GM19099 (cell line): ENCODE data around the gene EDA.

ENCODE experiments used
- POLR2A ChIP-seq: IDR thresholded peaks from 3 replicates; pipeline ENCODE4 v1.6.1; 2011; ENCODE audit warnings: low read depth; ENCODE audit not compliant: insufficient read length; ENCODE audit errors: extremely low read depth

Gene EDA

DNA sequence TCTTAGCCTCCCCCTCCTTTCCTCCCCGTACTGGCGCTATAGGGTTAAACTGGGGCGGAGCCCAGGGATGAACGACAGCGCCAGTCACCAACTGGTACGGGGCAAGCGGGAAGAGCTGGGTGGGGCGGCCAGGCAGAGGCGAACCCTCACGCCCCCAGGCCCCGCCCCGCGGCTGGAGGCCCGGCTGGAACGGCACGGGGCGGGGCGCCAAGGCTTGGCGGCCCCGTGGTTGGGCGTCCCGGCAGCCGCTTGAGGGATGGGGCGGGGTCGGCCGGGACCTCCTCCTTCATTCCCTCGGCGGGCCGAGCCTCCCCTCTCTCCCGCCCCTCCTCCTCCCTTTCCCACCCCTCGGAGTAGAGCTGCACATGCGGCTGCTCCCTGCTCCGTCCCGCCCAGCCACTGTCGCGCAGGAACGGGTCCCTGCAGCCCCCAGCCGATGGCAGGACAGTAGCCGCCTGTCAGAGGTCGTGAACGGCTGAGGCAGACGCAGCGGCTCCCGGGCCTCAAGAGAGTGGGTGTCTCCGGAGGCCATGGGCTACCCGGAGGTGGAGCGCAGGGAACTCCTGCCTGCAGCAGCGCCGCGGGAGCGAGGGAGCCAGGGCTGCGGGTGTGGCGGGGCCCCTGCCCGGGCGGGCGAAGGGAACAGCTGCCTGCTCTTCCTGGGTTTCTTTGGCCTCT, at the start of gene EDA:
TSS of gene EDA (plus strand) at position 335 of the 678 bp plus-strand sequence.
- no peak for TF ChIP-seq POLR2A

DNA sequence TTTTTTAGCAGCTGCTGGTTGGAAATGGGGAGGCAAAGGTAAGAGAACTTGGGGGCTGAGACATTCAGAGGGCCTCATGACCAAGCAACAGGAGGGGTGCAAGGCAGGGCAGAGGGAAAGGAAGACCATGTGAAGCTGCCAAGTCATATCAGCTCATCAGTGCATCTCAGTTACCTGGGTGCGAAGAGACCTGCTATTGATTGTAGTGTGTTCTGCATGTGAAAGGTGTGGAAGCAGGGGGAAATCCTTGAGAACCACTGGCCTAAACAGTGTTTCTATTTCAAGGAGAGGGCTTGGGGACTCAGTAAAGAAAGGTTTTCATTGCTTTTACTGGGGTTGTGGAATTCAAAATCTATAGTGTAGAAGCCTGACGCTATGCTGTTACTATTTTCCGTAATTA, 47.1 kb upstream of the EDA start:
- TF ChIP-seq POLR2A, result no peak

DNA sequence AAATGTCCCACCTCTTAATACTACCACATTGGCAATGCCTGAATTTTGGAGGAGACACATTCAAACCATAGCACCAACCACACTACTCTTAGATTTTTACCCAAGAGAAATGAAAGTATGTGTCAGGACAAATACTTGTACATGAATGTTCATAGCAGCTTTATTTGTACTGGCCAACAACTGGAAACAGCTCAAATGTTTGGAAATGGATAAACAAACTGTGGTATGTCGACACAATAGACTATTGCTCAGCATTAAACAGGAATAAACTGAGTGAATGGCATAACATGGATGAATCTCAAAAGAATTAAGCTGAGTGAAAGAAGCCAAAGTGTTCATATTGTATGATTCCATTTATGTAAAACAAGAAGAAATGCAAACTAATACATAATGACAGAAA, 18.5 kb upstream of the EDA start:
- TF ChIP-seq POLR2A, result no peak

DNA sequence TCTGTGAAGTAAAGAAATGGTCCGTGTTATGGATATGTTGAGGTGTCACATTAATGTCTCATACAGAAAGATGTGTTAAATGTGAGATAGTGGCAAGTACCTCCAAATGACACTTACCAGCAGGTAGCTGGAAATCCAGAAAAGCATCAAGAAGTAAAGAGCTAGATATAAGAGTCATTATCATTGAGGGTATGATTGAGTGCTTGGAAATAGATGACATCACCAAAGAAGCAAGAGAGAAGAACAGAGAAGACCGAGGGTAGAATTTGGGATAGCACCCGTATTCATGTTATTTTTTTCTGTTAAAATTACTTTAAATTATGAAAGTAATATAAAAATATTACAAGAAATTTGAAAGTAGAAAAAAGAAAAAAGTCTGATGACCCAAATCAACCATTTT, 15.7 kb upstream of the EDA start:
- no peak for TF ChIP-seq POLR2A

DNA sequence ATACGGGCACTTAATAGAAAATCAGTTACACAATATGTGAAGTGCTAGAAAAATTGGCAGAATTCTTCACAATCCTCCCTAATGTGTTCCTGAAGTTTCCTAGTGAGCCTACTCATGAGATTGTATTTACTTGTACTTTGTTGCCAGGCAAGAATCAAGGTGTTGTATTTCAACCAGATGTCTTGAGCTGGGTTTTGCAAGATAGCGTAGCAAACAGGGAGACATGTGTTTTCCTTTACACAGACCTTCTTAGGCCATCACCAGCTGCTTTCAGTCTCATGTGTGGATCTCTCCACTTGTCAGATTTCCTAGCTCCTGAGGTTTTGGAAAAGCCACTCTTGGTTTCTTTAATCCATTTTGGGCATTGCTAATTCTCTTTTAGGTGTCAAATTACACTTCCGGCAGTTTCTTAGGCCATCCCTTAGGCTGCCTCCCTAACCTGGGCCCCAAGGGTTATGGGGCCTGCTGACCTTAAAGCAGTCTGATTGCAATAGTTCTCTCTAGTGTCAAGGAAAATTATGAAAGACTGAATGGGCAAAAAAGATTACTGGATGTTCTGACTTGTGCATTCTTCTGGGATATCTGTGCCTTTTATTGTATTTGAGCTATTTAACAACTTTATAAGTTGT, 12.2 kb upstream of the EDA start:
- no peak for TF ChIP-seq POLR2A

DNA sequence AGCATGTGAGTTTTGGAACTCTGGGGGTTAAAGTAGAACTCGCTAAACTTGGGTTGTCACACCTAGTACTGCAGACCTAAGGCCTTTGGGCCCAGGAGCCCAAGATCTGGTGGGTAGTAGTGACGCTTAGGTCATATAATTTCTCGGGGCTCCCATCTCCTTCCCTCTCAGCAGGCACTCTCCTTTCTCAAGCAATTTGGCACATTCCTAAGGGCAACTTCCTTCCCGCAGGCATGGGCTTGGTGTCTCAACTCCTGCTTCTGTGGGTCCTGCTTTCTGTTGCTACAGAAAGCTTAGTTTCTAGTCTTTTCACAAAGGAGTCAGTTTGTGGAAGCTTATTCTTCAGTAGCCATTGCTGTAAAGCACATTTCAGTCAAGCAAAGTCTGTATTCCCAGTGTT, 10.4 kb upstream of the EDA start:
- no peak for TF ChIP-seq POLR2A

DNA sequence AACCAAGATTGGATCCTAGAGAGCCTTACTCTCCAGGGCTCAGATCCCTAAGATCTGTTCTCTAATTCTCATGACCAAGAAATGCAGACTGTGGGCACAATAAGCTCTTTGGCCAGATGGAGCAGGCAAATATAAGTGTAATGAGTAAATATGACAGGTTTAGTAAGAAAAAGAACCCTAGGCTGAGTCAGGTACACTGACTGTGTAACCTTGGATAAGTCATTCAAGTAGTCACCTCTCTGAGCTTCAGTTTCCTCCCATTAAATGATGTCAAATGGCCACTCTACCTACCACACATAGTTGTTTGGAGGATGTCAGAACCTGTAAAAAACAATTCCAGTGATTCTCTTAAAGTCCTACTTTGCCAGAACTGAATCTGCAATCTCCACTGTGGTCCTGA, 8.3 kb upstream of the EDA start:
- no peak for TF ChIP-seq POLR2A

DNA sequence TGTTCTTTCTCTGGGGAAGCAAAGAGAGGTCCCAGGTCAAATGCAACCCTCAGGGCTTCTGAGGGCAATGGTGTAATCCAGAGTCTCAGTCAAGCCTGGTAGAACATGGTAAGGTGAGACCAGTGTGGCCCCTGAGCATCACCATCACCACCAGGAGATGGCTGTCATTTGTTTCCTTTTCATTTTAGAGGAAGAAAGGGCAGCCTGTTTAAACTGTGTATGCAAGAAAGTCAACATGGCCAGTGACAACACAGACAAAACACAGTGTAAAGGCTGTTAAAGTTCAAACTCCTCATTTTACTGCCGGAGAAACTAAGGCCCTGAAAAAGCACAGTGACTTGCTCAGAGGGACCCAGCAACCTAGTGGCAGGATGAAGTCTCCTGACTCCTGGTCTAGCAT, 2.0 kb upstream of the EDA start:
- no peak for TF ChIP-seq POLR2A

DNA sequence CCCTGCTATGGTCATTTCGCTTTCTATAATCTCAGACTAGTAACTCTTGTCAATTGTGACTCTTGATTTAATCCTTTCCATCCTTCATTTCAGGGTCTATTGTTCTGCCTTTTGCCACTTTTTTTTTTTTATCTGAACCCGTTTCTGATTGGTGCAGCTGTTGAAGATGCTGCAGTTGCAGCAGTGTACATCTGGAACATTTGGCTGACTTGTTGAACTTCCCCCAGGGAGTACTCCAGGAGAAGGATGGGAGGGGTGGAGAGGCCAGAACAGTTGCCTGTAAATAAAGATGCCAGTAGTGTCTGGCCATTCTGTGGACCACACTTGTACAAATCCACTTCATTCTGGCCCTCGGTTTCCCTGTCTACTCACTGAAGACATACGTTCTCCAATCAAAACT, 1.0 kb upstream of the EDA start:
- TF ChIP-seq POLR2A, result no peak

DNA sequence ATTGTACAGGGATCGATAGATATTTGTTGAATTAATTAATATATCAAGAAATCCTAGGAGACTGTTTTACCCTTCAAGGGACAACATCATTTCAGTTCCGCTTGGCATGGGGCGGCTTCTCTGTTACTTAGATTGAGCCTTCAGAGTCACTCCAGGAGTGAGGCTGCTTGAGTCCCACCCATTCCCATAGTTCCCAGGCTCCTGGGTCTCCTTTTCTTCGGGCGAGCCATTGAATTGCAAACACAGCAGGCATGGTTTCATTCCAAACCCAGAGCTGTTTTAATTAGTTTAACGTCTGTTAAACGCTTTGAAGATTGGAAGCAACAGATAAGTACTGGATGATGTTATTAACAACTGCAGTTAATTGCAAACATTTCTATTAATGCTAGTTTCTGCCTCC, 571 bp upstream of the EDA start:
- TF ChIP-seq POLR2A, result no peak

DNA sequence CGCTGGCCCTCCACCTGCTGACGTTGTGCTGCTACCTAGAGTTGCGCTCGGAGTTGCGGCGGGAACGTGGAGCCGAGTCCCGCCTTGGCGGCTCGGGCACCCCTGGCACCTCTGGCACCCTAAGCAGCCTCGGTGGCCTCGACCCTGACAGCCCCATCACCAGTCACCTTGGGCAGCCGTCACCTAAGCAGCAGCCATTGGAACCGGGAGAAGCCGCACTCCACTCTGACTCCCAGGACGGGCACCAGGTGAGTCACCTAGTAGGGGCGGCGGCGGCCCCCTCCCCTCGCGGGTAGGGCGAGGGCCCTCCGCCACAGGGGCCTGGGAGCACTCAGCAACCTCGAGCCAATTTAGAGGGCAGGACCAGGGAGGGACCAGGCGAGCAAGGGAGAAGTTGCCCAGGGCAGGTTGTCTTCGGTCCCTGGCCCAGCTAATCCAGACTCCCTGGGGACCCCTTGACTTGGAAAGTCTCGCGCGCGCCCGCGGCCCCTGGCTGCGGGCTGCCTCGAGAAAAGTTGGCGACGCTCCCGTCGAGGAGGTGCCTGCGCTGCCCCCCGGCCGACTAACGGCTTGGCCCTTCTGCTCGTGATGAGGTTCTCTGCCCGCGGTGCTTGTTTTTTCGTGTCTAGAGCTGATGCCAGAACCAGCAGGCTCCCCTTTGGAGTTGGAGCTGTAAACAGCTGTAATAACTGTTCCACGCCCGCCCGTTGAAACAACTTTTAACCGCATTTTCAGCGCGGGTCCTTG, 717 bp downstream of the EDA start:
- TF ChIP-seq POLR2A, result no peak

DNA sequence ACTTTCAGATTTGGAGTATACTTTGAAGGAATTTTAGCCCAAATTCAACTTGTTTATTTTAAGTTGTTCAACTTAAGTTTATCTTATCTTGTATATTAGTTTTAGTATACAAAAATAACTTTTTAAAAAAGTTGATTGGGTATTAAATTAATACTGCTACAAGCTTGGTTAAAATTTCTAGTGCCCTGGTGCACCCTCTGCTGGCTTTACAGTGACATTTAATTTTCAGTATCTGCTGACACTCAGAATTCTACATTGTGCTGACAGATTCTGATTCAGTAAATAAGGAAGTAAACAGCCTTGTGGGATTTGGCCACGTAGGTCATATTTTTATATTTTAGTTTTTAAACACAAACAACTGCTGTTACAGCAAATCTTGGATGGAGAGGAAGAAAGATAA, 2.9 kb downstream of the EDA start:
- TF ChIP-seq POLR2A, result no peak

DNA sequence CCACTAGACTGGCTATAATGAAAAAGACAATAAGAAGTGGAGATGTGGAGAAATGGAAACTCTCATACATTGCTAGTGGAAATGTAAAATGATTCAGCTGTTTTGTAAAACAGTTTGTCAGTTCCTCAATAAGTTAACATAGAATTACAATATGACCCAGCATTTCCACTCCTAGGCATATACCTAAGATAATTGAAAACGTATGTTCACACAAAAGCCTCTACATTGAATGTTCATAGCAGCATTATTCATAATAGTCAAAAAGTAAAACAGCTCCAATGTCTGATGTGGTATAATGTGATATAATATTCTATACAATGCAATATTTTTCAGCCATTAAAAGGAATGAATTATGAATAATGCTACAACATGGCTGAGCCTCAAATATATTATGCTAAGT, 10.2 kb downstream of the EDA start:
- TF ChIP-seq POLR2A, result no peak

DNA sequence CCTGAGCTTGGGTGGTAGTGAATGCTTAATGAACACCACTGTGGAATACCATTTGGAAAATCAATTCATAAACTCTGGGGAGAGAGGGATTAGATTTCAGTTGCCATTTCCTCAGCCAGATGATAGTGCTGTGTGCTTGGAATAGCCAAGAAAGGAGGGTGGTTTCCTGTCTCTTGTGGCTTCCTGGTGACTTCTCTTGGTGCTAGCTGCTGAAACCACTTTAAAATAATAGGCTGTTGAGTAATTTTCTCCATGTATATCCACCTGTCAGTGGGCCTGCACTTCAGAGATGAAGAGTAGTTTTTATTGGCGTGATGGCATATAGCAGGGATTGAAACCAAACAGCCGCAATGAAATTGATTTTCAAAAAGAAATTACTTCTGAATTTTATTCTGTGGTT, 11.8 kb downstream of the EDA start:
- no peak for TF ChIP-seq POLR2A

DNA sequence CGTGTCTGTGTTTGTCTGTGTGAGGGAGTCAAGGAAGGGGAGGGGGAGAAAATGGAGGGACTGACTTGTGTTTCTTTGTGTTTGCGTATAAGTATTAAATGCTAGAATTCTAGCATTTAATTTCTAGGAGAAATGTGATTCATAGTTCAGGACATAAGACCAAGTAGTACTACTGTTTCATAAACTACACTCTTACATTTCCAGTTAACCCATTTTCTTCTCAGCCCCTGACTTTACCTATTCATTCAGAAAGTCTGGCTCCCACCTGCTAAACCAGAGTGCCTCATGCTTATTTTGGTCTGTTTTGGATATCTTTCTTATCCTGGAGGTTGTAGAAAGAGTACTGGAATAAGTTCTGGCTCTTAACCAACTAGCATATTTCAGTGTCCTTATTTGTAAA, 14.2 kb downstream of the EDA start:
- no peak for TF ChIP-seq POLR2A

DNA sequence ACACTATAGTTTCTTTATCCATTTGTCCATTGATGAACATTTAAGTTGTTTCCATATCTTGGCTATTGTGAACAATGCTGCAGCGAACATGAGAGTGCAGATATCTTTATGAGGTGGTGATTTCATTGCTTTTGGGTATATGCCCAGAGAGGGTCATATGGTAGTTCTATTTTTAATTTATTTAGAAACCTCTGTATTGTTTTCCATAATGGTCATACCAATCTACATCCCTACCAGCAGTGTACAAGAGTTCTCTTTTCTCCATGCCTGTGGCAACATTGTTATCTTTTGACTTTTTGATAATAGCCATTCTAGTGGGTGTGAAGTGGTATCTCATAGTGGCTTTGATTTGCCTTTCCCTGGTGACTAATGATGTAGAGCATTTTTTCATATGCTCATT, 48.8 kb downstream of the EDA start:
- no peak for TF ChIP-seq POLR2A

DNA sequence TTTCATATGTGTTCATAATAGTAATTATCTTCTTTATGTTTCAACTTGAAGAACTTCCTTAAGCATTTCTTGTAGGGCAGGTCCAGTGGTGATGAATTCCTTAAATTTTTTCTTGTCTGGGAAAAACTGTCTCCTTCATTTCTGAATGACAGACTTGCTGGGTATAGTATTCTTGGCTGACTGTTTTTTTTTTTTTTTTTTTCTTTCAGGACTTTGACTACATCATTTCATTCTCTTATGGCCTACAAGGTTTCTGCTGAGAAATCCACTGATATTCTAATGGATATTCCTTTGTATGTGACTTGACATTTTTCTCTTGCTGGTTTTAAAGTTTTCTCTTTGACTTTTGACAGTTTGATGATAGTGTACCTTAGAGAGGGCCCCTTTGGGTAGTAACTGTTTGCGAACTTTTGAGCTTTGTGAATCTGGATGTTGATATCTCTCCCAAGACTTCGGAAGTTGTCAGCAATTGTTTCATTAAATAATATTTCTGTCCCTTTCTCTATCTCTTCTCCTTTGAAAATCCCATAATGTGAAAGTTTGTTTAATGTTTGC, 54.2 kb downstream of the EDA start:
- no peak for TF ChIP-seq POLR2A

DNA sequence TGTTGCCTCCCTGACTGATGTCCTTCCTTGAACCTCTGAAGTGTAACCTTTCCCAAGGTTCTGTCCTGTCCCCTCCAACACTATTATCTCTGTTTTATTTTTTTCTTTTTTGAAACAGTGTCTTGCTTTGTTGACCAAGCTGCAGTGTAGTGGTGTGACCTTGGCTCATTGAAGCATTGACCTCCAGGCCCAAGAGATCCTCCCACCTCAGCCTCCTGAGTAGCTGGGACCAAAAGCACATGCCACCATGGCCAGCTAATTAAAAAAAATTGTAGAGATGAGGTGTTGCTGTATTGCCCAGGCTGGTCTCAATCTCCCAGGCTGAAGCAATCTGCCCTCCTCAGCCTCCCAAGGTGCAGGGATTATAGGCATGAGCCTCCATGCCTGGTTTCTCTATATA, 59.0 kb downstream of the EDA start:
- TF ChIP-seq POLR2A, result no peak
